SK-N-SH (cell line): ENCODE measurements around the gene RPS27L. TPM values are rescaled to one million over a fixed set of nuclear protein-coding genes. Genes with fewer than 3 reads are reported as not detected.

ENCODE experiments used
- CTCF ChIA-PET: fragments of 300-600, 350-600 bp; formaldehyde crosslinking; extraction: SDS; loops from one replicate; lab custom pipeline; 2021; lab: Yijun Ruan, JAX
- POLR2A ChIA-PET: fragments of 350-600 bp; sonication (Branson Sonifier 250); formaldehyde crosslinking; extraction: SDS; loops from one replicate; lab custom pipeline; 2020; ENCODE audit warnings: antibody characterized with exemption, inconsistent platforms; lab: Yijun Ruan, JAX
- DNase-seq: peaks from one replicate; pipeline ENCODE4 v3.0.0; 2012
- H2AFZ ChIP-seq: fragments of 200-600 bp; sonication (generic); 2 replicates; pipeline ENCODE4 v1.8.1; 2016; ENCODE audit warnings: antibody characterized with exemption, mild to moderate bottlenecking, low read depth
- H3F3A ChIP-seq: fragments of 200-600 bp; sonication (generic); replicated peaks from 2 replicates; pipeline ENCODE3; 2016; ENCODE audit warnings: antibody characterized with exemption, mild to moderate bottlenecking; ENCODE audit not compliant: insufficient read depth
- H3K27ac ChIP-seq, 2 experiments: fragments of 200-500 bp in 1 of 2; fragments of 200-600 bp in 1 of 2; sonication (Bioruptor generic) in 1 of 2; sonication (generic), shearing (Covaris generic) in 1 of 2; 2 replicates each; pipeline versions ENCODE4 v1.5.1 to v1.6.1; 2014 to 2016; ENCODE audit warnings: low read depth in 2 of 2, inconsistent platforms in 1 of 2, low read length in 1 of 2, mild to moderate bottlenecking in 1 of 2, mixed read lengths in 1 of 2
- H3K27me3 ChIP-seq: fragments of 200-600 bp; sonication (generic), shearing (Covaris generic); 2 replicates; pipeline ENCODE4 v1.6.1; 2016; ENCODE audit warnings: mixed run types; ENCODE audit not compliant: insufficient read depth
- H3K36me3 ChIP-seq, 2 experiments: fragments of 200-500 bp in 1 of 2; fragments of 200-600 bp in 1 of 2; sonication (Bioruptor generic) in 1 of 2; sonication (generic) in 1 of 2; replicated peaks in 1 of 2; 2 replicates each; pipeline versions ENCODE3 to v1.5.1; 2014 to 2016; ENCODE audit warnings: low read length in 1 of 2, mild to moderate bottlenecking in 1 of 2; ENCODE audit not compliant: insufficient read depth in 2 of 2, control insufficient read depth in 1 of 2
- H3K4me1 ChIP-seq, 2 experiments: fragments of 200-500 bp in 1 of 2; fragments of 200-600 bp in 1 of 2; sonication (Bioruptor generic) in 1 of 2; sonication (generic), shearing (Covaris generic) in 1 of 2; 2 replicates each; pipeline versions ENCODE4 v1.5.1 to v1.6.1; 2014 to 2016; ENCODE audit warnings: low read depth in 1 of 2, low read length in 1 of 2, mixed run types in 1 of 2; ENCODE audit not compliant: insufficient read depth in 2 of 2, control insufficient read depth in 1 of 2
- H3K4me2 ChIP-seq: fragments of 200-600 bp; sonication (generic), shearing (Covaris generic); 2 replicates; pipeline ENCODE4 v1.6.1; 2017; ENCODE audit warnings: mixed run types
- H3K4me3 ChIP-seq, 2 experiments: fragments of 200-500 bp in 1 of 2; fragments of 200-600 bp in 1 of 2; sonication (Bioruptor generic) in 1 of 2; sonication (generic), shearing (Covaris generic) in 1 of 2; 2 replicates each; pipeline versions ENCODE4 v1.5.1 to v1.8.1; 2014 to 2016; ENCODE audit warnings: low read depth in 2 of 2, inconsistent platforms in 1 of 2, low read length in 1 of 2, mild to moderate bottlenecking in 1 of 2, mixed read lengths in 1 of 2, moderate library complexity in 1 of 2
- H3K79me2 ChIP-seq: fragments of 200-600 bp; sonication (generic); 2 replicates; pipeline ENCODE4 v1.8.1; 2017; ENCODE audit warnings: mild to moderate bottlenecking; ENCODE audit not compliant: insufficient read depth
- H3K9ac ChIP-seq: fragments of 200-600 bp; sonication (generic); 2 replicates; pipeline ENCODE4 v1.6.1; 2017; ENCODE audit warnings: mixed run types
- H3K9me2 ChIP-seq: fragments of 200-600 bp; sonication (generic); 2 replicates; pipeline ENCODE4 v1.6.1; 2017; ENCODE audit warnings: mixed run types
- H3K9me3 ChIP-seq: fragments of 200-600 bp; sonication (generic); 2 replicates; pipeline ENCODE4 v1.6.1; 2017; ENCODE audit warnings: mixed run types, mild to moderate bottlenecking, moderate library complexity
- H4K20me1 ChIP-seq: fragments of 200-600 bp; sonication (generic); 2 replicates; pipeline ENCODE4 v1.6.1; 2017; ENCODE audit warnings: mild to moderate bottlenecking, mixed run types; ENCODE audit not compliant: insufficient read depth
- GABPA ChIP-seq: IDR thresholded peaks from 2 replicates; pipeline ENCODE4 v1.4.0; 2012; ENCODE audit warnings: low read depth, mild to moderate bottlenecking
- GATA2 ChIP-seq: sonication (generic); formaldehyde crosslinking; IDR thresholded peaks from 2 replicates; pipeline ENCODE4 v1.5.0; 2020; ENCODE audit warnings: mild to moderate bottlenecking, missing genetic modification reagents
- NFIC ChIP-seq: IDR thresholded peaks from 2 replicates; pipeline ENCODE4 v1.4.0; 2012; ENCODE audit warnings: borderline replicate concordance
- YY1 ChIP-seq: IDR thresholded peaks from 2 replicates; pipeline ENCODE4 v1.4.0; 2012; ENCODE audit warnings: low read depth, mild to moderate bottlenecking
- WGBS: methylation state at CpG from one replicate; pipeline ENCODE4 v1.1.6; 2017; ENCODE audit warnings: low lambda C conversion rate; 5-methylcytosine and 5-hydroxymethylcytosine counted together
- polyA plus RNA-seq, 3 experiments: library from polyadenylated mRNA; depleted of rRNA; stranded (reverse); fragments of >200 nt; gene quantifications; 2 replicates each; pipeline ENCODE4 v1.2.3, GENCODE V29; 2012
- TF ChIP-seq, protein P1 (sequence below): IDR thresholded peaks from 2 replicates; pipeline ENCODE4 v1.4.0; 2012; ENCODE audit warnings: low read depth, borderline replicate concordance

RPS27L gene
- polyA plus RNA-seq, 1 of the 3 experiments (the other 2 are of a cell fraction) = 319 TPM

- CTCF ChIA-PET = interaction anchor here (0.6 to 2.0 kb wide), 5 partner anchors 12 to 220 kb away, joined by 3 to 5 read pairs (median 4); no protein-coding TSS in a partner anchor
- 88% methylated on average over 3 of the region's 3 CpGs for WGBS
- Histone ChIP-seq H3K79me2 (peaks cover 61% of the 10 kb centered on the region), H3K4me2 (peak overlapping the region; percentile 93), H4K20me1 (no peaks in the 10 kb centered on the region), H3K27me3 (no peaks in the 10 kb centered on the region), H2AFZ (no peak overlapping the region), H3K4me1 (peaks cover 13 to 20% of the 10 kb centered on the region in 2 experiments; a peak in 3 of 4 replicates), H3K36me3 (no peaks in the 10 kb centered on the region), H3K9me3 (no peaks in the 10 kb centered on the region), H3F3A (peaks cover 8% of the 10 kb centered on the region), H3K27ac (peak overlapping the region in 1 of 2 experiments; percentile 42; a peak in 1 of 4 replicates), H3K4me3 (peak overlapping the region; percentile 52 to 84; a peak in 3 of 4 replicates), H3K9ac (no peak overlapping the region), H3K9me2 (no peaks in the 10 kb centered on the region)
- POLR2A ChIA-PET = interaction anchor here (0.6 kb wide), 1 partner anchor 28 kb away, joined by 3 read pairs; no protein-coding TSS in a partner anchor
- no peak for DNase-seq
- TF ChIP-seq GABPA = no peak
- TF ChIP-seq, protein P1, sequence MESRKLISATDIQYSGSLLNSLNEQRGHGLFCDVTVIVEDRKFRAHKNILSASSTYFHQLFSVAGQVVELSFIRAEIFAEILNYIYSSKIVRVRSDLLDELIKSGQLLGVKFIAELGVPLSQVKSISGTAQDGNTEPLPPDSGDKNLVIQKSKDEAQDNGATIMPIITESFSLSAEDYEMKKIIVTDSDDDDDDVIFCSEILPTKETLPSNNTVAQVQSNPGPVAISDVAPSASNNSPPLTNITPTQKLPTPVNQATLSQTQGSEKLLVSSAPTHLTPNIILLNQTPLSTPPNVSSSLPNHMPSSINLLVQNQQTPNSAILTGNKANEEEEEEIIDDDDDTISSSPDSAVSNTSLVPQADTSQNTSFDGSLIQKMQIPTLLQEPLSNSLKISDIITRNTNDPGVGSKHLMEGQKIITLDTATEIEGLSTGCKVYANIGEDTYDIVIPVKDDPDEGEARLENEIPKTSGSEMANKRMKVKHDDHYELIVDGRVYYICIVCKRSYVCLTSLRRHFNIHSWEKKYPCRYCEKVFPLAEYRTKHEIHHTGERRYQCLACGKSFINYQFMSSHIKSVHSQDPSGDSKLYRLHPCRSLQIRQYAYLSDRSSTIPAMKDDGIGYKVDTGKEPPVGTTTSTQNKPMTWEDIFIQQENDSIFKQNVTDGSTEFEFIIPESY = no peak
Measured at GRCh38 chr15:63190769-63191649, 33.7 kb upstream of the RPS27L start.

DNA sequence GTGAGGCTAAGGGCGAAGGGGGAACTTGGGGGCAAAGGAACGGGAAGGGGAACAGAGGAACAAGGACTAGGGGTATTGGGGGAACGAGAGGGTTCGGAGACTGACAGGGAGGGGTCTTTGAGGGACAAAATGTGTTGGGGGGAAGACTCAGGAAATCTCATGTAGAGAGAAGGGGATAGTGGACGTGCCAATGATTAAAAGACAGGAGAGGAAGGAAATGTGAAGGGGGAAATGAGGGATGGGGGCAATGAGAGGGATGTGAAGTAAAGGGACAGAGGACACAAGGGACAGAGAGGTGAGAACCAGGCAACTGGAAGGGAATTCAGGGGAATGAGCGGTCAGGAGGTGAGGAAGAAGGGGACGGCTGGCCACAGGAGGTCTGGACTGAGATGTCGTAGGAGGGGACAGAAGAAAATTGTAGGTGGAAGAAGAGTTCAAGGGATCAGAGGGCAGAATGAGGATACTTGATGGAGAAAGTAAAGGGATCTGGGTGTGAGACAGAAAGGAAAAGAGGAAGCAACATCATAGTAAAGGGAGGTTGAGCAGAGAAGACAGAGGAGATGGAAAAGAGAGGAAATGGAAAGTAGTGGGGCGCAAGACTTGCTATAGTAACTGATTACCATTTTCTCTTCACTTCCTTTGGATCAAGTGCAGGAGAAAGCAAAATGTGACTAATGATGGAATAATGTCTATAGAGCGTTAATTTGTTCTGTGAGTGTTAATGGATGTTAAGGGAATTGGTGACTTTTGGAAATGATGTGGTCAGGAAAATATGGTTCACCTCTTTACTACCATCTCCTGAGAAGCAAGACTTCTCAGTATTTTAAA, 32.9 kb upstream of the RPS27L start:
- Histone ChIP-seq H3K27ac (peak overlapping the region; percentile 42 to 71; a peak in 2 of 4 replicates), H2AFZ (peak overlapping the region; percentile 83; the same call in 1 of the 2 replicates), H4K20me1 (no peaks in the 10 kb centered on the region), H3K9me3 (no peaks in the 10 kb centered on the region), H3K9ac (peak overlapping the region; percentile 91), H3K4me1 (peaks cover 5 to 19% of the 10 kb centered on the region in 2 experiments; a peak in 3 of 4 replicates), H3K9me2 (no peaks in the 10 kb centered on the region), H3K4me2 (peak overlapping the region; percentile 93), H3K36me3 (no peaks in the 10 kb centered on the region), H3K79me2 (peaks cover 52% of the 10 kb centered on the region), H3F3A (peaks cover 8% of the 10 kb centered on the region), H3K4me3 (peak overlapping the region; percentile 52 to 84), H3K27me3 (no peaks in the 10 kb centered on the region)
- TF ChIP-seq GABPA (no peak), NFIC (no peak), GATA2 (CRISPR knock-in tag) (no peak), YY1 (no peak)
- POLR2A ChIA-PET = interaction anchor here (1.6 kb wide), 1 partner anchor 87 kb away, joined by 5 read pairs; no protein-coding TSS in a partner anchor
- WGBS = 24% methylated on average over 10 of the region's 10 CpGs
- CTCF ChIA-PET = interaction anchor here (2.0 kb wide), 1 partner anchor 13 kb away, joined by 5 read pairs; no protein-coding TSS in a partner anchor
- DNase-seq = no peak
